PC-3 (cell line): Measurements from ENCODE around the gene BACH2.

Source experiments
- CTCF ChIP-seq: fragments of 300-600 bp; sonication (generic); conservative IDR thresholded peaks from 2 replicates; pipeline ENCODE4 v1.5.1; 2017; ENCODE audit warnings: antibody characterized with exemption, low read depth, mild to moderate bottlenecking, low read length
- EZH2 ChIP-seq: fragments of 300-600 bp; sonication (generic); IDR thresholded peaks from one replicate; pipeline ENCODE4 v1.6.1; 2017; ENCODE audit warnings: antibody characterized with exemption, mild to moderate bottlenecking, low read length; ENCODE audit not compliant: unreplicated experiment

DNA sequence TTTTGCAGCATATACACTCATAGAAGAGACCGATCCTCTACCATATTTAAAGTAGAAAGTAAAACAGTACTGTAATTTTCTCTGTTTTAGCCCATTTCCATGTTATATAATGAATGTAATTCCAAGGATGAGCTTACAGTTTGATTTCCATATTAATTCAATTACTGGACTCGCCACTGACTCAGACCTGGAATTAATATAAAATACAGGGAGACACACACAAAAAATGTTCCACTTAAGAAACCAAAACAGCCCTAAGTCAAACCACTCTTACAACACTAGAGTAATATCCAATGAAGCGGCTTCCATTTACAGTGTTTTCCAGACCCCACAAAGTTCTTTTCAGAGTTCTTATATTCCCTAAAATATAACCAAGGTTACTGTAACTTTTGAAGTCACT lies 110.6 kb downstream of the BACH2 start:
- TF ChIP-seq EZH2 (no peak), CTCF (no peak)
